ENCODE results near the gene ALDH3B1. TPM values are rescaled to one million over a fixed set of nuclear protein-coding genes. Genes with fewer than 3 reads are reported as not detected.
A peak's percentile ranks its signal among the peaks of the same experiment; 100 is the strongest.

ALDH3B1 gene
- total and polyA plus RNA-seq, 4 donors, result 1.6 to 7.1 (median 3.4) TPM

GRCh38 chr11:68030318-68031143, 20.4 kb downstream of the ALDH3B1 start, which contains the start of gene NDUFS8:
Gene NDUFS8 (plus strand): TSS chr11:68030681. CDS start chr11:68032152, 1,471 bp downstream.
- Histone ChIP-seq H3K9ac (ENCODE audit: low read depth in 1 of 2, low read length in 2 of 2) (peak within 1 kb of the TSS; percentile 85 to 97), H3K9me3 (ENCODE audit: control insufficient read depth in 4 of 4, low read length in 3 of 4) (no peaks in the 10 kb centered on the region), H3K4me3 (ENCODE audit: low read depth in 1 of 3, low read length in 3 of 3) (peak within 1 kb of the TSS; percentile 74 to 96 (median 86)), H3K4me1 (ENCODE audit: control insufficient read depth in 4 of 4, insufficient read depth in 4 of 4, low read length in 3 of 4) (peaks cover 19 to 43% (median 33%) of the 10 kb centered on the region in 4 donors), H3K36me3 (ENCODE audit: control insufficient read depth in 4 of 4, insufficient read depth in 3 of 4, low read depth in 1 of 4, low read length in 3 of 4) (no peaks in the 10 kb centered on the region), H3K27me3 (ENCODE audit: control insufficient read depth in 4 of 4, insufficient read depth in 4 of 4, low read length in 3 of 4) (no peaks in the 10 kb centered on the region), H3K27ac (ENCODE audit: low read depth in 1 of 2, low read length in 2 of 2) (peak within 1 kb of the TSS; percentile 86 to 88)
- DNase-seq (ENCODE audit: low spot score), result peak; percentile 97
- under 1% methylated on average over 56 of the region's 56 CpGs for WGBS
- TF ChIP-seq RAD21 (IDR thresholded peaks at IDR 0.05), result peak; percentile 8 to 25
- no peak for TF ChIP-seq CTCF (IDR thresholded peaks at IDR 0.05; ENCODE audit: low read depth, low read length, missing input control)
- peak; percentile 73 to 88 for TF ChIP-seq GABPA (IDR thresholded peaks at IDR 0.05 in 1 of 2, conservative IDR thresholded peaks at IDR 0.05 in 1 of 2)
- peak in 1 of 2 donors; percentile 17 for TF ChIP-seq RXRA (IDR thresholded peaks at IDR 0.05)
- no peak for TF ChIP-seq HNF4A (conservative IDR thresholded peaks at IDR 0.05)
- TF ChIP-seq SP1 (IDR thresholded peaks at IDR 0.05), result peak; percentile 93
- TF ChIP-seq YY1 (IDR thresholded peaks at IDR 0.05), result peak; percentile 99
- no peak for TF ChIP-seq NR2F2 (IDR thresholded peaks at IDR 0.05)
- no peak for TF ChIP-seq ATF3 (IDR thresholded peaks at IDR 0.05)
- peak; percentile 76 for TF ChIP-seq REST (IDR thresholded peaks at IDR 0.05)

- DNase-seq (ENCODE audit: low spot score), result no peak
- H3K27me3 ChIP-seq (ENCODE audit: control insufficient read depth in 4 of 4, insufficient read depth in 4 of 4, low read length in 3 of 4), result no peaks in the 10 kb centered on the region
- no peaks in the 10 kb centered on the region for H3K9me3 ChIP-seq (ENCODE audit: control insufficient read depth in 4 of 4, low read length in 3 of 4)
- no peaks in the 10 kb centered on the region for H3K36me3 ChIP-seq (ENCODE audit: control insufficient read depth in 4 of 4, insufficient read depth in 3 of 4, low read depth in 1 of 4, low read length in 3 of 4)
- peak overlapping the region; percentile 86 to 88 for H3K27ac ChIP-seq (ENCODE audit: low read depth in 1 of 2, low read length in 2 of 2)
- TF ChIP-seq HNF4G (IDR thresholded peaks at IDR 0.05) (no peak), HNF4A (conservative IDR thresholded peaks at IDR 0.05) (no peak), RAD21 (IDR thresholded peaks at IDR 0.05) (no peak), GABPA (IDR thresholded peaks at IDR 0.05 in 1 of 2, conservative IDR thresholded peaks at IDR 0.05 in 1 of 2) (no peak), CTCF (IDR thresholded peaks at IDR 0.05; ENCODE audit: low read depth, low read length, missing input control) (no peak), FOXA2 (IDR thresholded peaks at IDR 0.05) (no peak), TAF1 (conservative IDR thresholded peaks at IDR 0.05) (no peak), RXRA (IDR thresholded peaks at IDR 0.05) (no peak), ATF3 (IDR thresholded peaks at IDR 0.05) (no peak), REST (IDR thresholded peaks at IDR 0.05) (no peak), JUND (IDR thresholded peaks at IDR 0.05) (no peak)
- 12% methylated on average over 10 of the region's 10 CpGs for WGBS
- H3K9ac ChIP-seq (ENCODE audit: low read depth in 1 of 2, low read length in 2 of 2), result peak overlapping the region; percentile 85 to 97
- H3K4me1 ChIP-seq (ENCODE audit: control insufficient read depth in 4 of 4, insufficient read depth in 4 of 4, low read length in 3 of 4), result peaks cover 19 to 44% (median 34%) of the 10 kb centered on the region in 4 donors
- peak overlapping the region; percentile 60 to 96 (median 86) for H3K4me3 ChIP-seq (ENCODE audit: low read depth in 1 of 3, low read length in 3 of 3)
Measured at GRCh38 chr11:68031144-68031464, 21.0 kb downstream of the ALDH3B1 start.
